Fibroblast of mammary gland (primary cell): ENCODE results near the gene FANCC.

Experiments used
- DNase-seq: peaks from one replicate; pipeline ENCODE4 v3.0.0-alpha.2; 2010; ENCODE audit warnings: low read depth
- H3K4me3 ChIP-seq: 2 replicates; pipeline ENCODE4 v1.5.1; 2011; ENCODE audit warnings: low read depth, mild to moderate bottlenecking, low read length, moderate library complexity; ENCODE audit not compliant: control insufficient read depth
- CTCF ChIP-seq: conservative IDR thresholded peaks from 2 replicates; pipeline ENCODE4 v1.5.1; 2011; ENCODE audit warnings: low read depth, low read length, inconsistent platforms; ENCODE audit not compliant: control insufficient read depth, insufficient read depth

FANCC gene

GRCh38 chr9:95315108-95315746, 2.3 kb downstream of the FANCC start:
- TF ChIP-seq CTCF = no peak
- DNase-seq = no peak
- H3K4me3 ChIP-seq = no peak overlapping the region

- H3K4me3 ChIP-seq = peak overlapping the region; percentile 43
- TF ChIP-seq CTCF = no peak
- DNase-seq = peak; percentile 68
These were observed 4.5 kb downstream of the FANCC start for GRCh38 chr9:95313010-95313498.

GRCh38 chr9:95311961-95312360, 5.5 kb downstream of the FANCC start:
- no peak for TF ChIP-seq CTCF
- no peak for DNase-seq
- H3K4me3 ChIP-seq = no peak overlapping the region

GRCh38 chr9:95307538-95307937, 10.0 kb downstream of the FANCC start:
- H3K4me3 ChIP-seq = no peak overlapping the region
- TF ChIP-seq CTCF = no peak
- DNase-seq = no peak

GRCh38 chr9:95306819-95307218, 10.7 kb downstream of the FANCC start:
- no peak overlapping the region for H3K4me3 ChIP-seq
- no peak for TF ChIP-seq CTCF
- no peak for DNase-seq

GRCh38 chr9:95305770-95306492, 11.6 kb downstream of the FANCC start:
- no peak for DNase-seq
- no peak overlapping the region for H3K4me3 ChIP-seq
- TF ChIP-seq CTCF = no peak
